WTC11 (cell line): Measurements from ENCODE around the gene CREG2. TPM values are rescaled to one million over a fixed set of nuclear protein-coding genes. Genes with fewer than 3 reads are reported as not detected.

Experiments used
- ATAC-seq: fragments of 200-7000 bp; cut with Tn5 transposase; 2 replicates; pipeline ENCODE4 v1.10.0; 2021; ENCODE audit warnings: mild to moderate bottlenecking, moderate library complexity
- CTCF ChIA-PET: fragments of 300-600 bp; sonication (Branson Sonifier 250); formaldehyde crosslinking; loops from one replicate; lab custom pipeline; 2021; ENCODE audit warnings: antibody characterized with exemption; lab: Charles Lee
- POLR2A ChIA-PET: fragments of 350-600 bp; sonication (Branson Sonifier 250); formaldehyde crosslinking; loops from one replicate; lab custom pipeline; 2021; ENCODE audit warnings: antibody characterized with exemption; lab: Charles Lee
- DNase-seq: peaks from one replicate; pipeline ENCODE4 v3.0.0; 2021; ENCODE audit warnings: low spot score
- H3K27ac Mint-ChIP-seq: 2 replicates; pipeline ENCODE4 v1.8.0; 2021; ENCODE audit warnings: mixed read lengths
- H3K27me3 Mint-ChIP-seq: 2 replicates; pipeline ENCODE4 v1.8.0; 2021; ENCODE audit warnings: low read depth, mild to moderate bottlenecking, moderate library complexity, mixed read lengths
- H3K36me3 Mint-ChIP-seq: 2 replicates; pipeline ENCODE4 v1.8.0; 2021; ENCODE audit warnings: mixed read lengths
- H3K4me1 Mint-ChIP-seq: 2 replicates; pipeline ENCODE4 v1.8.0; 2022; ENCODE audit warnings: mixed read lengths
- H3K4me3 Mint-ChIP-seq: 2 replicates; pipeline ENCODE4 v1.8.0; 2021; ENCODE audit warnings: mild to moderate bottlenecking, moderate library complexity, mixed read lengths
- H3K9me3 Mint-ChIP-seq: 2 replicates; pipeline ENCODE4 v1.8.0; 2021; ENCODE audit warnings: mixed read lengths
- AR ChIP-seq: fragments of 250-450 bp; sonication (Bioruptor Pico); IDR thresholded peaks from 2 replicates; pipeline ENCODE4 v1.9.0; 2021; ENCODE audit warnings: mild to moderate bottlenecking
- CDX4 ChIP-seq: fragments of 250-450 bp; sonication (Bioruptor Pico); IDR thresholded peaks from 2 replicates; pipeline ENCODE4 v1.9.0; 2021; ENCODE audit warnings: moderate library complexity, mild to moderate bottlenecking, inconsistent platforms, borderline replicate concordance
- E2F1 ChIP-seq: sonication (generic); formaldehyde crosslinking; IDR thresholded peaks from 2 replicates; pipeline ENCODE4 v1.8.0; 2022; ENCODE audit warnings: mild to moderate bottlenecking, missing genetic modification reagents
- E2F4 ChIP-seq: sonication (generic); formaldehyde crosslinking; IDR thresholded peaks from 2 replicates; pipeline ENCODE4 v1.8.1; 2022; ENCODE audit warnings: low read depth, mild to moderate bottlenecking, moderate library complexity, missing genetic modification reagents, borderline replicate concordance
- FOXK1 ChIP-seq: sonication (generic); formaldehyde crosslinking; IDR thresholded peaks from 2 replicates; pipeline ENCODE4 v1.8.0; 2022; ENCODE audit warnings: mild to moderate bottlenecking, moderate library complexity, missing genetic modification reagents
- FOXP1 ChIP-seq: sonication (generic); formaldehyde crosslinking; IDR thresholded peaks from 2 replicates; pipeline ENCODE4 v1.8.0; 2022; ENCODE audit warnings: missing genetic modification reagents, mild to moderate bottlenecking, moderate library complexity, borderline replicate concordance
- MYBL2 ChIP-seq: sonication (generic); formaldehyde crosslinking; IDR thresholded peaks from 2 replicates; pipeline ENCODE4 v1.8.1; 2023; ENCODE audit warnings: mild to moderate bottlenecking, moderate library complexity, missing genetic modification reagents
- NR1H2 ChIP-seq: sonication (generic); formaldehyde crosslinking; IDR thresholded peaks from 2 replicates; pipeline ENCODE4 v1.9.0; 2021; ENCODE audit warnings: mild to moderate bottlenecking, moderate library complexity, missing genetic modification reagents
- SMAD3 ChIP-seq: sonication (generic); formaldehyde crosslinking; IDR thresholded peaks from 2 replicates; pipeline ENCODE4 v1.8.0; 2022; ENCODE audit warnings: missing genetic modification reagents, mild to moderate bottlenecking, borderline replicate concordance
- SOX15 ChIP-seq: fragments of 250-450 bp; sonication (Bioruptor Pico); IDR thresholded peaks from 2 replicates; pipeline ENCODE4 v1.9.0; 2021; ENCODE audit warnings: mild to moderate bottlenecking
- TEAD1 ChIP-seq: sonication (generic); formaldehyde crosslinking; IDR thresholded peaks from 2 replicates; pipeline ENCODE4 v1.8.0; 2022; ENCODE audit warnings: mild to moderate bottlenecking, missing genetic modification reagents
- USF2 ChIP-seq: sonication (generic); formaldehyde crosslinking; IDR thresholded peaks from 2 replicates; pipeline ENCODE4 v1.8.1; 2023; ENCODE audit warnings: mild to moderate bottlenecking, missing genetic modification reagents, moderate library complexity
- ZNF219 ChIP-seq: sonication (generic); formaldehyde crosslinking; IDR thresholded peaks from 2 replicates; pipeline ENCODE4 v1.8.0; 2023; ENCODE audit warnings: missing genetic modification reagents, mild to moderate bottlenecking, borderline replicate concordance
- ZNF263 ChIP-seq: sonication (generic); formaldehyde crosslinking; IDR thresholded peaks from 2 replicates; pipeline ENCODE4 v1.8.1; 2022; ENCODE audit warnings: low read depth, mild to moderate bottlenecking, moderate library complexity, missing genetic modification reagents
- ZNF532 ChIP-seq: fragments of 250-450 bp; sonication (Bioruptor Pico); IDR thresholded peaks from 2 replicates; pipeline ENCODE4 v1.9.0; 2021; ENCODE audit warnings: mild to moderate bottlenecking, borderline replicate concordance
- total RNA-seq: library from RNA; stranded (reverse); gene quantifications from 3 replicates; pipeline ENCODE4 v1.2.3, GENCODE V29; 2021

Gene CREG2
- total RNA-seq, 1 experiment from 2014 or later, result 1.6 TPM

GRCh38 chr2:101367508-101367907 lies 19.8 kb downstream of the CREG2 start:
- ChIA-PET CTCF (interaction anchor here (0.9 kb wide), 1 partner anchor 20 kb away, joined by 3 read pairs; the partner anchor contains the start of gene CREG2), POLR2A (no interaction called here)
- Mint-ChIP-seq H3K4me3 (no peak overlapping the region), H3K27me3 (0 out of 2 replicates have a peak, but pooled peaks cover under 1% of the 10 kb centered on the region), H3K9me3 (peaks cover 3% of the 10 kb centered on the region), H3K4me1 (peaks cover 10% of the 10 kb centered on the region), H3K27ac (no peak overlapping the region), H3K36me3 (no peaks in the 10 kb centered on the region)
- ATAC-seq (no peak), DNase-seq (no peak)
- TF ChIP-seq ZNF219 (CRISPR knock-in tag) (no peak), FOXK1 (CRISPR knock-in tag) (no peak), SMAD3 (CRISPR knock-in tag) (no peak), TEAD1 (no peak), ZNF532 (CRISPR knock-in tag) (no peak), ZNF263 (CRISPR knock-in tag) (no peak), MYBL2 (CRISPR knock-in tag) (no peak), NR1H2 (CRISPR knock-in tag) (no peak), CDX4 (CRISPR knock-in tag) (no peak), AR (no peak), E2F1 (CRISPR knock-in tag) (no peak), E2F4 (CRISPR knock-in tag) (no peak), FOXP1 (CRISPR knock-in tag) (no peak), SOX15 (CRISPR knock-in tag) (no peak), USF2 (CRISPR knock-in tag) (no peak)
